Neural cell (in vitro differentiated cells): Measurements from ENCODE around the gene GMDS. TPM values are rescaled to one million over a fixed set of nuclear protein-coding genes. Genes with fewer than 3 reads are reported as not detected.

Source experiments
- H2AFZ ChIP-seq: fragments of 200-600, 300-800 bp; sonication (generic), shearing (Covaris generic); 2 replicates; pipeline ENCODE4 v1.6.0; 2014; ENCODE audit warnings: low read depth, mild to moderate bottlenecking, antibody characterized with exemption, low read length, moderate library complexity
- H3F3A ChIP-seq: fragments of 200-600 bp; shearing (Covaris generic); 2 replicates; pipeline ENCODE4 v1.6.1; 2016; ENCODE audit warnings: mild to moderate bottlenecking, moderate library complexity, mixed read lengths, antibody characterized with exemption, low read length; ENCODE audit not compliant: insufficient read depth, poor library complexity, severe bottlenecking
- H3K27ac ChIP-seq: fragments of 200-600, 300-800 bp; sonication (generic), shearing (Covaris generic); 2 replicates; pipeline ENCODE4 v1.5.1; 2014; ENCODE audit warnings: mild to moderate bottlenecking, low read length, moderate library complexity
- H3K27me3 ChIP-seq: fragments of 300-800, 200-600 bp; sonication (generic), shearing (Covaris generic); 2 replicates; pipeline ENCODE4 v1.6.0; 2014; ENCODE audit warnings: mild to moderate bottlenecking, low read depth, low read length, moderate library complexity; ENCODE audit not compliant: insufficient read depth
- H3K36me3 ChIP-seq: fragments of 300-800, 200-600 bp; sonication (generic), shearing (Covaris generic); 2 replicates; pipeline ENCODE4 v1.5.1; 2014; ENCODE audit warnings: mild to moderate bottlenecking, antibody characterized with exemption, low read length, moderate library complexity; ENCODE audit not compliant: insufficient read depth
- H3K4me2 ChIP-seq: fragments of 300-800, 200-600 bp; sonication (generic), shearing (Covaris generic); 2 replicates; pipeline ENCODE4 v1.6.0; 2014; ENCODE audit warnings: mild to moderate bottlenecking, low read length
- H3K4me3 ChIP-seq: fragments of 300-800, 200-600 bp; sonication (generic), shearing (Covaris generic); 2 replicates; pipeline ENCODE4 v1.5.1; 2014; ENCODE audit warnings: mild to moderate bottlenecking, low read length, moderate library complexity
- H3K79me2 ChIP-seq: fragments of 200-600 bp; shearing (Covaris generic); replicated peaks from 2 replicates; pipeline ENCODE4 v1.6.0; 2014; ENCODE audit warnings: mild to moderate bottlenecking, low read length, moderate library complexity; ENCODE audit not compliant: insufficient read depth
- H3K9ac ChIP-seq: fragments of 300-800, 200-600 bp; sonication (generic), shearing (Covaris generic); 2 replicates; pipeline ENCODE4 v1.6.1; 2016; ENCODE audit warnings: mild to moderate bottlenecking, low read length, mixed read lengths
- H3K9me2 ChIP-seq: fragments of 200-600 bp; shearing (Covaris generic); 2 replicates; pipeline ENCODE4 v1.6.1; 2016; ENCODE audit warnings: mild to moderate bottlenecking, low read length, mixed read lengths; ENCODE audit not compliant: insufficient read depth
- H3K9me3 ChIP-seq: fragments of 200-600, 300-800 bp; sonication (generic), shearing (Covaris generic); 2 replicates; pipeline ENCODE4 v1.6.1; 2016; ENCODE audit warnings: mild to moderate bottlenecking, mixed run types, low read length, moderate library complexity, mixed read lengths
- H4K20me1 ChIP-seq: fragments of 200-600 bp; shearing (Covaris generic); 2 replicates; pipeline ENCODE4 v1.6.1; 2016; ENCODE audit warnings: mild to moderate bottlenecking, mixed run types; ENCODE audit not compliant: insufficient read depth
- CTCF ChIP-seq: fragments of 450-650 bp; IDR thresholded peaks from 2 replicates; pipeline ENCODE4 v1.5.1; 2014; ENCODE audit warnings: antibody characterized with exemption, mild to moderate bottlenecking, moderate library complexity; ENCODE audit not compliant: poor library complexity, severe bottlenecking
- EP300 ChIP-seq: fragments of 450-650 bp; conservative IDR thresholded peaks from 2 replicates; pipeline ENCODE4 v1.6.1; 2014; ENCODE audit warnings: antibody characterized with exemption, mild to moderate bottlenecking, moderate library complexity; ENCODE audit not compliant: poor library complexity, severe bottlenecking
- EZH2 ChIP-seq: fragments of 200-600, 300-800 bp; shearing (Covaris generic), sonication (generic); IDR thresholded peaks from 2 replicates; pipeline ENCODE4 v1.6.1; 2014; ENCODE audit warnings: antibody characterized with exemption, low read length, borderline replicate concordance, mild to moderate bottlenecking; ENCODE audit not compliant: insufficient read depth, poor library complexity, severe bottlenecking
- MXI1 ChIP-seq: fragments of 450-650 bp; conservative IDR thresholded peaks from 2 replicates; pipeline ENCODE4 v1.6.1; 2014; ENCODE audit warnings: antibody characterized with exemption, mild to moderate bottlenecking; ENCODE audit not compliant: poor library complexity, severe bottlenecking
- POLR2AphosphoS5 ChIP-seq: IDR thresholded peaks from 2 replicates; pipeline ENCODE4 v1.6.1; 2012
- RAD21 ChIP-seq: fragments of 450-650 bp; conservative IDR thresholded peaks from 2 replicates; pipeline ENCODE4 v1.6.1; 2014; ENCODE audit warnings: antibody characterized with exemption, mild to moderate bottlenecking, moderate library complexity
- SMC3 ChIP-seq: fragments of 450-650 bp; conservative IDR thresholded peaks from 2 replicates; pipeline ENCODE4 v1.6.1; 2014; ENCODE audit warnings: antibody characterized with exemption, mild to moderate bottlenecking, moderate library complexity; ENCODE audit not compliant: poor library complexity
- TAF1 ChIP-seq: IDR thresholded peaks from 2 replicates; pipeline ENCODE4 v1.6.1; 2012; ENCODE audit warnings: low read depth
- polyA plus RNA-seq: library from polyadenylated mRNA; depleted of rRNA; stranded (reverse); fragments of >200 nt; gene quantifications from 2 replicates; pipeline ENCODE4 v1.2.3, GENCODE V29; 2014
- TF ChIP-seq, protein P1 (sequence below): IDR thresholded peaks from 2 replicates; pipeline ENCODE4 v1.6.1; 2012; ENCODE audit warnings: borderline replicate concordance

The GMDS gene
- polyA plus RNA-seq, 1 donor from 2014 or later: 11.4 TPM

GRCh38 chr6:1820714-1821113 lies 424.7 kb downstream of the GMDS start:
- H3K9me3 ChIP-seq: no peaks in the 10 kb centered on the region
- no peaks in the 10 kb centered on the region for H3K27me3 ChIP-seq
- H3K9me2 ChIP-seq: no peaks in the 10 kb centered on the region
- no peaks in the 10 kb centered on the region for H4K20me1 ChIP-seq
- no peaks in the 10 kb centered on the region for H3K79me2 ChIP-seq
- TF ChIP-seq, protein P1, sequence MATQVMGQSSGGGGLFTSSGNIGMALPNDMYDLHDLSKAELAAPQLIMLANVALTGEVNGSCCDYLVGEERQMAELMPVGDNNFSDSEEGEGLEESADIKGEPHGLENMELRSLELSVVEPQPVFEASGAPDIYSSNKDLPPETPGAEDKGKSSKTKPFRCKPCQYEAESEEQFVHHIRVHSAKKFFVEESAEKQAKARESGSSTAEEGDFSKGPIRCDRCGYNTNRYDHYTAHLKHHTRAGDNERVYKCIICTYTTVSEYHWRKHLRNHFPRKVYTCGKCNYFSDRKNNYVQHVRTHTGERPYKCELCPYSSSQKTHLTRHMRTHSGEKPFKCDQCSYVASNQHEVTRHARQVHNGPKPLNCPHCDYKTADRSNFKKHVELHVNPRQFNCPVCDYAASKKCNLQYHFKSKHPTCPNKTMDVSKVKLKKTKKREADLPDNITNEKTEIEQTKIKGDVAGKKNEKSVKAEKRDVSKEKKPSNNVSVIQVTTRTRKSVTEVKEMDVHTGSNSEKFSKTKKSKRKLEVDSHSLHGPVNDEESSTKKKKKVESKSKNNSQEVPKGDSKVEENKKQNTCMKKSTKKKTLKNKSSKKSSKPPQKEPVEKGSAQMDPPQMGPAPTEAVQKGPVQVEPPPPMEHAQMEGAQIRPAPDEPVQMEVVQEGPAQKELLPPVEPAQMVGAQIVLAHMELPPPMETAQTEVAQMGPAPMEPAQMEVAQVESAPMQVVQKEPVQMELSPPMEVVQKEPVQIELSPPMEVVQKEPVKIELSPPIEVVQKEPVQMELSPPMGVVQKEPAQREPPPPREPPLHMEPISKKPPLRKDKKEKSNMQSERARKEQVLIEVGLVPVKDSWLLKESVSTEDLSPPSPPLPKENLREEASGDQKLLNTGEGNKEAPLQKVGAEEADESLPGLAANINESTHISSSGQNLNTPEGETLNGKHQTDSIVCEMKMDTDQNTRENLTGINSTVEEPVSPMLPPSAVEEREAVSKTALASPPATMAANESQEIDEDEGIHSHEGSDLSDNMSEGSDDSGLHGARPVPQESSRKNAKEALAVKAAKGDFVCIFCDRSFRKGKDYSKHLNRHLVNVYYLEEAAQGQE: no peak
- no peak for TF ChIP-seq EP300
- no peak for TF ChIP-seq MXI1
- no peak for TF ChIP-seq RAD21
- TF ChIP-seq POLR2AphosphoS5: no peak
- TF ChIP-seq SMC3: no peak
- no peak for TF ChIP-seq CTCF
- no peak for TF ChIP-seq EZH2
- TF ChIP-seq TAF1: no peak
- no peak overlapping the region for H3K27ac ChIP-seq
- no peak overlapping the region for H3K9ac ChIP-seq
- H3K36me3 ChIP-seq: no peaks in the 10 kb centered on the region
- no peaks in the 10 kb centered on the region for H3F3A ChIP-seq
- H3K4me2 ChIP-seq: no peak overlapping the region
- no peak overlapping the region for H2AFZ ChIP-seq
- H3K4me3 ChIP-seq: no peak overlapping the region

- H3K9me2 ChIP-seq: no peaks in the 10 kb centered on the region
- H3K4me3 ChIP-seq: no peak overlapping the region
- H3K9ac ChIP-seq: no peak overlapping the region
- H3K27me3 ChIP-seq: no peaks in the 10 kb centered on the region
- H3K4me2 ChIP-seq: no peak overlapping the region
- H4K20me1 ChIP-seq: no peaks in the 10 kb centered on the region
- H3K36me3 ChIP-seq: no peaks in the 10 kb centered on the region
- no peaks in the 10 kb centered on the region for H3K79me2 ChIP-seq
- no peak overlapping the region for H2AFZ ChIP-seq
- no peak overlapping the region for H3K27ac ChIP-seq
- H3F3A ChIP-seq: no peaks in the 10 kb centered on the region
- TF ChIP-seq RAD21: no peak
- H3K9me3 ChIP-seq: no peaks in the 10 kb centered on the region
Measured at GRCh38 chr6:1820165-1820564, 425.2 kb downstream of the GMDS start.

GRCh38 chr6:1819007-1819406 lies 426.4 kb downstream of the GMDS start:
- Histone ChIP-seq H3K9ac (no peak overlapping the region), H3F3A (no peaks in the 10 kb centered on the region), H3K9me2 (no peaks in the 10 kb centered on the region), H3K4me3 (no peak overlapping the region), H3K27me3 (no peaks in the 10 kb centered on the region), H3K79me2 (no peaks in the 10 kb centered on the region), H3K36me3 (no peaks in the 10 kb centered on the region), H3K9me3 (no peaks in the 10 kb centered on the region), H4K20me1 (no peaks in the 10 kb centered on the region), H3K4me2 (no peak overlapping the region), H3K27ac (no peak overlapping the region), H2AFZ (no peak overlapping the region)
- TF ChIP-seq EP300: no peak
- TF ChIP-seq POLR2AphosphoS5: no peak
- no peak for TF ChIP-seq SMC3
- no peak for TF ChIP-seq MXI1
- TF ChIP-seq, protein P1: no peak
- TF ChIP-seq CTCF: no peak
- TF ChIP-seq RAD21: no peak
- TF ChIP-seq TAF1: no peak
- TF ChIP-seq EZH2: no peak
